Neutrophil (primary cell): ENCODE data around the gene ERG28.

Experiments used
- H3K27ac ChIP-seq: fragments of 200-600 bp; sonication (generic); 2 replicates; pipeline ENCODE4 v1.5.1; 2016; ENCODE audit warnings: mild to moderate bottlenecking, moderate library complexity
- H3K27me3 ChIP-seq: fragments of 200-600 bp; sonication (generic); 2 replicates; pipeline ENCODE4 v1.6.0; 2016; ENCODE audit warnings: mild to moderate bottlenecking
- H3K36me3 ChIP-seq: fragments of 200-600 bp; sonication (generic); 2 replicates; pipeline ENCODE4 v1.5.1; 2017
- H3K4me1 ChIP-seq, 2 experiments: fragments of 200-600 bp in 1 of 2; sonication (generic) in 1 of 2; 1 replicate in 1 of 2; 2 replicates in 1 of 2; pipeline versions ENCODE4 v1.5.1 to v1.6.1; 2013 to 2016; ENCODE audit warnings: low read depth in 1 of 2, low read length in 1 of 2, mild to moderate bottlenecking in 1 of 2, moderate library complexity in 1 of 2; ENCODE audit not compliant: control insufficient read depth in 1 of 2, insufficient read depth in 1 of 2
- H3K4me3 ChIP-seq, 2 experiments: fragments of 200-600 bp in 1 of 2; sonication (generic) in 1 of 2; 1 replicate in 1 of 2; 2 replicates in 1 of 2; pipeline ENCODE4 v1.5.1; 2013 to 2016; ENCODE audit warnings: low read depth in 1 of 2, low read length in 1 of 2, mild to moderate bottlenecking in 1 of 2, moderate library complexity in 1 of 2
- H3K9me3 ChIP-seq: fragments of 200-600 bp; sonication (generic); 2 replicates; pipeline ENCODE4 v1.5.1; 2016
- CTCF ChIP-seq: fragments of 200-600 bp; sonication (generic); IDR thresholded peaks from 2 replicates; pipeline ENCODE4 v1.5.1; 2016; ENCODE audit warnings: antibody characterized with exemption

Gene ERG28

GRCh38 chr14:75646762-75647161 is 13.9 kb downstream of the ERG28 start:
- no peaks in the 10 kb centered on the region for H3K4me1 ChIP-seq
- no peak overlapping the region for H3K27ac ChIP-seq
- H3K9me3 ChIP-seq: no peaks in the 10 kb centered on the region
- H3K36me3 ChIP-seq: peaks cover 40% of the 10 kb centered on the region
- no peak overlapping the region for H3K4me3 ChIP-seq
- no peaks in the 10 kb centered on the region for H3K27me3 ChIP-seq
- no peak for TF ChIP-seq CTCF

GRCh38 chr14:75645056-75645455 is 15.6 kb downstream of the ERG28 start:
- Histone ChIP-seq H3K27ac (no peak overlapping the region), H3K4me3 (no peak overlapping the region), H3K4me1 (no peaks in the 10 kb centered on the region), H3K36me3 (peaks cover 23% of the 10 kb centered on the region), H3K27me3 (no peaks in the 10 kb centered on the region), H3K9me3 (no peaks in the 10 kb centered on the region)
- no peak for TF ChIP-seq CTCF

- Histone ChIP-seq H3K9me3 (no peaks in the 10 kb centered on the region), H3K4me1 (no peaks in the 10 kb centered on the region), H3K27me3 (no peaks in the 10 kb centered on the region), H3K27ac (no peak overlapping the region), H3K36me3 (peaks cover 12% of the 10 kb centered on the region), H3K4me3 (no peak overlapping the region)
- no peak for TF ChIP-seq CTCF
These were observed 16.7 kb downstream of the ERG28 start for GRCh38 chr14:75643985-75644384.

GRCh38 chr14:75640876-75641275 is 19.8 kb downstream of the ERG28 start:
- Histone ChIP-seq H3K36me3 (no peaks in the 10 kb centered on the region), H3K4me3 (no peak overlapping the region), H3K27me3 (no peaks in the 10 kb centered on the region), H3K27ac (no peak overlapping the region), H3K4me1 (no peaks in the 10 kb centered on the region), H3K9me3 (no peaks in the 10 kb centered on the region)
- TF ChIP-seq CTCF: no peak

GRCh38 chr14:75636100-75636692 is 24.5 kb downstream of the ERG28 start:
- H3K27me3 ChIP-seq: no peaks in the 10 kb centered on the region
- H3K27ac ChIP-seq: no peak overlapping the region
- TF ChIP-seq CTCF: no peak
- no peaks in the 10 kb centered on the region for H3K9me3 ChIP-seq
- no peaks in the 10 kb centered on the region for H3K4me1 ChIP-seq
- H3K36me3 ChIP-seq: no peaks in the 10 kb centered on the region
- no peak overlapping the region for H3K4me3 ChIP-seq

GRCh38 chr14:75634848-75635247 is 25.8 kb downstream of the ERG28 start:
- Histone ChIP-seq H3K9me3 (no peaks in the 10 kb centered on the region), H3K4me1 (no peaks in the 10 kb centered on the region), H3K4me3 (no peak overlapping the region), H3K36me3 (no peaks in the 10 kb centered on the region), H3K27ac (no peak overlapping the region), H3K27me3 (no peaks in the 10 kb centered on the region)
- TF ChIP-seq CTCF: no peak
